Suprapubic skin (tissue), 3 donors: Measurements from ENCODE around the gene ZNF727.

ENCODE experiments used
- CTCF ChIP-seq, 2 donors: fragments of 200-600 bp in 1 of 2; fragments of 450-650 bp in 1 of 2; sonication (generic) in 1 of 2; IDR thresholded peaks; one replicate each; pipeline ENCODE4 v1.5.1; 2016 to 2019; ENCODE audit warnings: antibody characterized with exemption in 2 of 2, mild to moderate bottlenecking in 1 of 2, moderate library complexity in 1 of 2
- POLR2AphosphoS5 ChIP-seq, 3 donors: sonication (generic); formaldehyde crosslinking; IDR thresholded peaks; one replicate each; pipeline ENCODE4 v1.6.1; 2017; ENCODE audit warnings: antibody characterized with exemption in 3 of 3

- TF ChIP-seq CTCF (IDR thresholded peaks at IDR 0.05) (no peak), POLR2AphosphoS5 (IDR thresholded peaks at IDR 0.05) (no peak)
Measured at GRCh38 chr7:64045301-64046040, at the start of gene ZNF727.
